Fibroblast of lung (primary cell): Measurements from ENCODE around the gene AZU1. TPM values are rescaled to one million over a fixed set of nuclear protein-coding genes. Genes with fewer than 3 reads are reported as not detected.

Source experiments
- DNase-seq, 2 donors: peaks; one replicate each; pipeline versions ENCODE4 v3.0.0 to v3.0.0-alpha.2; 2010; ENCODE audit warnings: low read depth in 2 of 2
- H2AFZ ChIP-seq: 2 replicates; pipeline ENCODE4 v1.5.1; 2012; ENCODE audit warnings: low read length, control low read depth, inconsistent platforms
- H3K27ac ChIP-seq: 2 replicates; pipeline ENCODE4 v1.5.1; 2011; ENCODE audit warnings: low read length, control low read depth; ENCODE audit not compliant: insufficient read depth
- H3K27me3 ChIP-seq: 2 replicates; pipeline ENCODE4 v1.5.1; 2011; ENCODE audit warnings: mild to moderate bottlenecking, low read length; ENCODE audit not compliant: control insufficient read depth, insufficient read depth
- H3K36me3 ChIP-seq: 2 replicates; pipeline ENCODE4 v1.5.1; 2011; ENCODE audit warnings: low read length; ENCODE audit not compliant: control insufficient read depth, insufficient read depth
- H3K4me1 ChIP-seq: 2 replicates; pipeline ENCODE4 v1.5.1; 2011; ENCODE audit warnings: low read length; ENCODE audit not compliant: control insufficient read depth, insufficient read depth; ENCODE audit errors: extremely low read depth
- H3K4me2 ChIP-seq: 2 replicates; pipeline ENCODE4 v1.5.1; 2011; ENCODE audit warnings: low read length, control low read depth; ENCODE audit not compliant: insufficient read depth; ENCODE audit errors: extremely low read depth
- H3K4me3 ChIP-seq, 4 experiments: fragments of 200-600 bp in 1 of 4; sonication (generic) in 1 of 4; replicated peaks in 1 of 4; 2 replicates each; pipeline ENCODE4 v1.5.1; 2011 to 2016; ENCODE audit warnings: low read length in 4 of 4, low read depth in 3 of 4, mild to moderate bottlenecking in 3 of 4, control low read depth in 2 of 4, inconsistent platforms in 1 of 4, mixed read lengths in 1 of 4; ENCODE audit not compliant: insufficient read depth in 1 of 4; ENCODE audit errors: control extremely low read depth in 1 of 4
- H3K79me2 ChIP-seq: 2 replicates; pipeline ENCODE4 v1.5.1; 2012; ENCODE audit warnings: mild to moderate bottlenecking, low read length, inconsistent platforms; ENCODE audit not compliant: control insufficient read depth, insufficient read depth
- H3K9ac ChIP-seq: 2 replicates; pipeline ENCODE4 v1.5.1; 2011; ENCODE audit warnings: mild to moderate bottlenecking, low read length, control low read depth; ENCODE audit not compliant: insufficient read depth
- H3K9me3 ChIP-seq: 2 replicates; pipeline ENCODE4 v1.5.1; 2012; ENCODE audit warnings: low read depth, low read length; ENCODE audit not compliant: control insufficient read depth, insufficient read depth
- H4K20me1 ChIP-seq: 2 replicates; pipeline ENCODE4 v1.5.1; 2011; ENCODE audit warnings: low read length; ENCODE audit not compliant: control insufficient read depth, insufficient read depth; ENCODE audit errors: extremely low read depth
- EZH2 ChIP-seq: IDR thresholded peaks from 2 replicates; pipeline ENCODE4 v1.5.1; 2012; ENCODE audit warnings: low read length, control low read depth, mild to moderate bottlenecking; ENCODE audit errors: missing control alignments
- polyA plus RNA-seq, 2 donors: library from polyadenylated mRNA; depleted of rRNA in 1 of 2; stranded (reverse) in 1 of 2; unstranded in 1 of 2; fragments of >200 nt; gene quantifications; 2 replicates each; pipeline ENCODE4 v1.2.1, GENCODE V29; 2011 to 2012; ENCODE audit warnings: missing spikeins in 1 of 2
- total RNA-seq: library from RNA; depleted of rRNA; stranded (reverse); fragments of >200 nt; gene quantifications from 2 replicates; pipeline ENCODE4 v1.2.1, GENCODE V29; 2014
- TF ChIP-seq, protein P1 (sequence below), 2 donors: IDR thresholded peaks in 1 of 2; conservative IDR thresholded peaks in 1 of 2; 1 replicate in 1 of 2; 2 replicates in 1 of 2; pipeline ENCODE4 v1.5.1; 2011 to 2012; ENCODE audit warnings: low read length in 2 of 2, control low read depth in 1 of 2, inconsistent platforms in 1 of 2, low read depth in 1 of 2, mild to moderate bottlenecking in 1 of 2

Gene AZU1
- total and polyA plus RNA-seq, 2 donors (not counting 1 experiment from before 2014, with no cell fraction given), result 0.17 TPM; not detected in 1

DNA sequence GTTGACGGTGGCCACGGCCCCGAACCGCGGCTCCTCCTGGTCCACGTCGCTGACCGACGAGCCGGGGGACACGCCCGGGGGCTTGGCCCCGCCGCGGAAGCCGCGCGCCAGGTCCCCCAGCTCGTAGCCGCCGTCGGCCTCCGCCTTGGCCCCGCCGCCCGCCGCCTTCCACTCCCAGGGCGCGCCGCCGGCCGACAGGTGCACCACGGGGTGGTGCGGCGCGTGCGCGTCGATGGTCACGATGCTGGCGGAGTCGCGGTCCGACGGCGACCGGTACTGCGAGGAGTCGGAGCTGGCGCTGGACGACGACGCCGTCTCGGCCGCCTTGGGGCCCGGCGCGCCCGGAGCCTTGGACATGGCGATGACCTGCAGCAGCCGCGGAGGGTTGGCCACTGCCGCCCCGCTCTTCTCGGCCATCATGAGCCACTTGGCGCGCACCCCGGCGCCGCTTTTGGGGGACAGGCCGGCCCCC lies 14.9 kb upstream of the AZU1 start:
- no peak for DNase-seq
- H3K36me3 ChIP-seq, result peaks cover 34% of the 10 kb centered on the region

DNA sequence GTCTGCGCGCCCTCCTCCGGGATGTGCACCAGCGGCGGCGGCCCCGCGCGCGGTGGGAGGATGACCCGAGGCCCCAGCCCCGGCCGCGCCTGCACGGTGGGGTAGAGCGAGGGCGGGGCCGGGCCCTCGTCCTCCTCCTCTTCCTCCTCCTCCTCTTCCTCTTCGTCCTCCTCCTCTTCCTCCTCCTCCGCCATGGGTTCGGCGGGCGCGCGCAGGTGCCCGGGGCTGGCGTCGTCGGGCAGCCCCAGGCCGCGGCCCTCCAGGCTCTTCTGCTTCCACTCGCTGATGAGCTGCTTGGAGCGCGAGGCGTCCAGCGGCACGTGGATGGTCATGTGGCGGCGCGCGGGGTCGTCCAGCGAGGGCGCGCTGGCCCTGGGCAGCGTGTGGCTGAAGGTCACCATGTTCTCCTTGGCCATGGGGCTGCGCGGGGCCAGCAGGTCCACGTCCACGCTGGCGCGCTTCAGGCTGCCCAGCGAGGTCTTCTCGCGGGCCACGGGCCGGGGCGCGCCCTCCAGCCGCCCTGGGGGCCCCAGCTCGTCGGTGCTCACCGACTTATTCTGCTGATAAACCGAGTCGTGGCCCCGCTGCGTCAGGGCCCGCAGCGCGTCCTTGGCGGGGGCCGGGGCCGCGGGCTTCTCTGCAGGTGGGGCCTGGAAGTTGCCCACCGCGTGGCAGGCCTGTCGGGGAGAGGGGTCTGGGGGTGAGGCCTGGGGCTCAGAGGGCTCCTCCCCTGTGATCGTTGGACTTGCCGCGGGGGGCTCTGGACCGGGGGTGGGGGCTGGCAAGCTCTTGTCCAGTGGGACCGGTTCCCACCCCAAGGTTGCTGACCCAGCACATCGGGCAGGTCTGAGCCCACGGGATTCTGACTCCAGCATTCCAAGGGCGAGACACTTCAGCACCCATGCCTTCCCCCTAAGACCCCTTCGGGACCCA lies 14.2 kb upstream of the AZU1 start:
- Histone ChIP-seq H3K27me3 (no peaks in the 10 kb centered on the region), H3K79me2 (peaks cover 10% of the 10 kb centered on the region), H2AFZ (no peak overlapping the region), H3K4me1 (no peaks in the 10 kb centered on the region), H3K4me2 (no peak overlapping the region), H3K9me3 (no peaks in the 10 kb centered on the region), H3K9ac (no peak overlapping the region), H4K20me1 (no peaks in the 10 kb centered on the region), H3K27ac (no peak overlapping the region), H3K36me3 (peaks cover 31% of the 10 kb centered on the region), H3K4me3 (no peak overlapping the region)
- no peak for DNase-seq
- TF ChIP-seq, protein P1, sequence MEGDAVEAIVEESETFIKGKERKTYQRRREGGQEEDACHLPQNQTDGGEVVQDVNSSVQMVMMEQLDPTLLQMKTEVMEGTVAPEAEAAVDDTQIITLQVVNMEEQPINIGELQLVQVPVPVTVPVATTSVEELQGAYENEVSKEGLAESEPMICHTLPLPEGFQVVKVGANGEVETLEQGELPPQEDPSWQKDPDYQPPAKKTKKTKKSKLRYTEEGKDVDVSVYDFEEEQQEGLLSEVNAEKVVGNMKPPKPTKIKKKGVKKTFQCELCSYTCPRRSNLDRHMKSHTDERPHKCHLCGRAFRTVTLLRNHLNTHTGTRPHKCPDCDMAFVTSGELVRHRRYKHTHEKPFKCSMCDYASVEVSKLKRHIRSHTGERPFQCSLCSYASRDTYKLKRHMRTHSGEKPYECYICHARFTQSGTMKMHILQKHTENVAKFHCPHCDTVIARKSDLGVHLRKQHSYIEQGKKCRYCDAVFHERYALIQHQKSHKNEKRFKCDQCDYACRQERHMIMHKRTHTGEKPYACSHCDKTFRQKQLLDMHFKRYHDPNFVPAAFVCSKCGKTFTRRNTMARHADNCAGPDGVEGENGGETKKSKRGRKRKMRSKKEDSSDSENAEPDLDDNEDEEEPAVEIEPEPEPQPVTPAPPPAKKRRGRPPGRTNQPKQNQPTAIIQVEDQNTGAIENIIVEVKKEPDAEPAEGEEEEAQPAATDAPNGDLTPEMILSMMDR (conservative IDR thresholded peaks at IDR 0.05 in 1 of 2, IDR thresholded peaks at IDR 0.05 in 1 of 2; ENCODE audit: low read depth in 1 of 2, low read length in 2 of 2), result no peak
- TF ChIP-seq EZH2, result no peak

More for the DNA sequence above, 14.9 kb upstream of the AZU1 start:
- Histone ChIP-seq H3K4me2 (no peak overlapping the region), H3K27me3 (no peaks in the 10 kb centered on the region), H2AFZ (no peak overlapping the region), H4K20me1 (no peaks in the 10 kb centered on the region), H3K27ac (no peak overlapping the region), H3K79me2 (peaks cover 16% of the 10 kb centered on the region), H3K4me3 (no peak overlapping the region), H3K4me1 (no peaks in the 10 kb centered on the region), H3K9ac (no peak overlapping the region), H3K9me3 (no peaks in the 10 kb centered on the region)
- TF ChIP-seq, protein P1 (conservative IDR thresholded peaks at IDR 0.05 in 1 of 2, IDR thresholded peaks at IDR 0.05 in 1 of 2; ENCODE audit: low read depth in 1 of 2, low read length in 2 of 2), result no peak
- no peak for TF ChIP-seq EZH2

DNA sequence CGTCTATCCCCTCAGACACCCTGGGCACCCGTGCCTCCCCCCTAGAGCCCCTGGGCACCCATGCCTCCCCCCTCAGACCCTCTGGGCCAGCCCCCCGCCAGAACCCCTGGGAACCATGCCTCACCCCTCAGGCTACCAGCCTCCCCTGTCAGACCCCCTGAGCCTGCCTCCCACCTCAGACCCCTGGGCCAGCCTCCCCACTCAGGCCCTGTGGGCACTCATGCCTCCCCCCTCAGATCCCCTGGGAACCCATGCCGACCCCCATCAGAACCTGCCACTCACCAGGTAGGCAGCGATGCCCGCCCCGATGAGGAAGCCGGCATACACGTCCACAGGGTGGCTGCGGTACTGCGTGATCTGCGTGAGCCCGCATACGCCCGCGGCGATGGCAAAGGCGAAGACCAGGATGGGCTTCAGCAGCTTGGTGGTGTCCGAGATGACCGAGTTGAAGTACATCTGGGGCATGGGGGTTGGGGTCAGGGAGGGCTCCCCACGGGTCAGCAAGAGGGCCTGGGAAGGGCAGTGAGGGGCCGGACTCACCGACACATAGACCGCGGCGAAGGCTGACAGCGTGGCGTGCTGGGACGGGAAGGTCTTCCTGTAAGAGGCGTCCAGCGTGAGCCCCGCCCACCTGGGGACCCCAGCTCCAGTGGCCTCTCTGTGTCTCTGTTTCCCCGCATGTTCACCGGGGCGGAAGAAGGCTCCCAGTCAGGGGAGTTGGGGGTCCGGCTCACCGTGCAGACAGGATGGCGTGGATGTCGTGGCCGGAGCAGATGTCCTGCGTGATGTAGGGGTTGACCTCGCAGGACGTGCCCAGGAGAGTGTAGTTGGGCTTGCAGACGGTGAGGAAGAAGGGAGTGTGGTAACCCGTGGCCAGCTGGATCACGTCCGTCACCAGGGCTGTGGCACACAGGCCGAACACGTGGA lies 13.2 kb upstream of the AZU1 start:
- Histone ChIP-seq H3K79me2 (peaks cover 5% of the 10 kb centered on the region), H3K4me3 (no peak overlapping the region), H3K9me3 (no peaks in the 10 kb centered on the region), H3K27me3 (no peaks in the 10 kb centered on the region), H3K4me2 (no peak overlapping the region), H2AFZ (no peak overlapping the region), H3K36me3 (peaks cover 31% of the 10 kb centered on the region), H3K4me1 (no peaks in the 10 kb centered on the region), H3K27ac (no peak overlapping the region), H3K9ac (no peak overlapping the region), H4K20me1 (no peaks in the 10 kb centered on the region)
- TF ChIP-seq, protein P1 (conservative IDR thresholded peaks at IDR 0.05 in 1 of 2, IDR thresholded peaks at IDR 0.05 in 1 of 2; ENCODE audit: low read depth in 1 of 2, low read length in 2 of 2), result no peak
- TF ChIP-seq EZH2, result no peak
- DNase-seq, result no peak
